GM21723 (cell line): ENCODE data around the gene POLRMT.

Source experiments
- ATAC-seq: cut with Tn5 transposase; IDR thresholded peaks from one replicate; pipeline ENCODE4 v1.9.1; 2021; ENCODE audit warnings: mild to moderate bottlenecking, moderate library complexity; ENCODE audit not compliant: unreplicated experiment

The POLRMT gene

DNA sequence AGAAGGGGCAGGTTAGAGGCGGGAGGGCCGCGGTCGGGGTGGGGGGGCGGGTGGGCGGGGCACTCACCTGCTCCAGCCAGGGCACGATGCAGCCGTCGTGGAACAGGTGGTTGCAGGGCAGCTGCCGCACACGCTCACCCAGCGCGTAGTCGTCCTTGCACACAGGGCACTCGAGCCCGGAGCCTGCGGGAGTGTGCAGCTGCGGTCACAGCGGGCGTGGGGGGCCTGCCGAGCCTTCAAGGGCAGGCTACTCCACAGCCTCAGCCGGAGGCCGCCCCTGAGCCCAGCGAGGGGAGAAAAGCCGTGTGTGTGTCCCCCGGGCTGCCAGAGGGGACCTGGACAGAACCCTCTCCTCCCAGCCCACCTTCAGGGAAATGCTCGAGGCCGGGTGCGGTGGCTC is 15.0 kb upstream of the POLRMT start:
- no peak for ATAC-seq

DNA sequence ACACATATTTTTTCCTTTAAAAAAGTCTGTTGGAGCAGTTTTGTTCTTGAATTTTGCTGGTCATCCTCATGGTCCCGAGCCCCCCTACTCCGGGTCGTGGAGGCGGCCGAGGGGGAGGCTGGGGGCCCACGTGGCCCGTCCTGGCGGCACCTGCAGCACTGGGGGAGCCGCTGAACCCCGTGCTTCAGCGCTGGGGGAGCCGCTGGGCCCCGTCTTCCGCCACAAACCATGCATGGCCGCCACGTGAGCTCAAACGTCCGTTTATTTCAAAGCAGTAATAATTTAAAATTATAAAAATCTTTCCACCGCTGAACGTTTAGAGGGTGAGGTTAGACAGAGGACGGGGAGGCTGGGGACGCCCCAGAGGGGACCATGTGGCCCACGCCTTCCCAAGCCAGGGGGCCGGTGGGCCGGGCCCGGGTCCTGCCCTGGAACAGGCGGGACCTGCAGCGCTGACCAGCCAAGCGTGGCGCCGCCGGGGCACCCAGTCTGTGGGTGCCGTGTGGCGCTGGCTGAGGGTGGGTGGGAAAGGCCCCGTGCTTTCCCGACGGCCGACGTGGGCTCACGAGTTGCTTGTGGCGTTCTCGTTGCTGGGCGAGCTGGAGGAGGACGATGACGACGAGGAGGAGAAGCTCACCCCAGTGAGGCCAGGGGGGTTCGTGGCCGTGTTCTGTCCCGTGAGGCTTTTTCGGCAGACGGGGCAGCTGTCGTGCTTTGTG is 14.4 kb upstream of the POLRMT start:
- ATAC-seq: no peak

DNA sequence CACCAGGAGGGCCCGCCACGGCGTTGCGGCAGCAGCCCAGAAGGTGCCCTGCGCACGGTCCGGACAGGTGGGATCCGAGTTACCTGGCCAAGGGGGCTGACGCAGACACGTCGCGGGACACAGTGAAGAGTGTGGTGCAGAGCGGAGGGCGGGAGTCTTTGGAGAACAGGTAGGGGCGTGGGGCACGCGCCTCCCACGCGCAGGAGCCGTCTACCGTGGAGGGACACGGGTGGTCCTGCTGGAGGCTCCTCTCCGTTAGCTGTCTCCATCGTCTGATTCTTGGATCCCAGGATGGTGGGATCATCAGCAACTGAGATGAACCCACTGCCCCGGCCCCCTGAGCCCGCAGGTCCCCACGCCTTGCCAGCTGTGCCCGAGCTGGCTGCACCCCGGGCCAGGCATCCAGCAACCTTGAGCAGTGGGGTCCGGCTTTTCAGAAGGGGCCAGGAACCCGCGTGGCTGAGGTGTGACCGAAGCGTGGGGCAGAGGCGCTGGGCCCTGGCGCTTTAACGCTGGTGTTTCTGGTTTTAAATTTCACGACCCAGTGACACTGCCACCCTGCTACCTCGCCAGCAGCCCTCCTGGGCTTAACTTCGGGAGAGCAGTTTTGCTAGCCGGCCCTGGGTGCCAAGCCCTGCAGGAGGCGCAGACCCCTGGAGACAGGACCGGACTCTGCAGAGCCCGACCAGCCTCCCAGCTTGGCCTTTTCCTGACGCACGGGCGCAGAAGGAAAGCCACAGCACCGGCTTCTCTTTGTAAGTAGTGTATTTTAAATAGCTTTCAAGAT is 13.6 kb upstream of the POLRMT start:
- no peak for ATAC-seq

DNA sequence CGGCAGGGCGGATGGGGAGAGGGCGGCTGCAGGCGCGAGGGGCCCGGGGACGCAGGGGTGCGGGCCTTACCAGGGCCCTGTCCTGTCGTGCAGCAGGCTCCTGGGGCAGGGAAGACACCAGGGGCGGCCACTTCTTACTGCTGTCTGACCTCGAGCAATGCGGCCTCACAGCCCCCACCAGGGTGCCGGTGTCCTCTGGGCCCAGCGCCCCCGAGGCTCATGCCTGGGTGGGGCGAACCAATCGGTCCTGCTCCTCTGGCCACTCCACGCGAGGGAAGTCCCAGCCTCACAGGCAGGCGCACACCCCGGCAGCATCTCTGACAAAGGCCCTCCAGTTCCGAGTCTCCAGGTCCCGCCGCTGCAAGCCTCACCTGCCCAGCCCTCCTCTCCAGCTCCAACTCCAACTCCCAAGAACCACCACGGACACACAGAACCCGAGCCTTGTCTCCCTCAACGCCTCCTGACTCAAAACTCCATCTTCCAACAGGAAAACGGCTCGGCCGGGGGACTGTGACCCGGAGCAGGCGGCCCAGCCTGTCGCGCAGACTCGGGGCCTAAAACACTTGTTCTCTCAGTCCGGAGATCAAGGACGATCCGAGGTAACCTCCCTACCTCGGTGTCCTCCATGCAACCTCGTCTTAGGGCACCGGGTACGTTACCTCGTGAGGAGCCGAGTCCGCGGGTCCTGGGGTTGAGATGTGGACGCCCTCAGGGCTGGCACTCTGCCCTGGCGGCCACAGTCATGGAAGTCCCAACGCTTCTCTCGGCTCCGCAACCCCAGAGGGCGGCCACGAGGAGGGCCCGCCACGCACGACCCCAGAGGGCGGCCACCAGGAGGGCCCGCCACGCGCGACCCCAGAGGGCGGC is 12.8 kb upstream of the POLRMT start:
- no peak for ATAC-seq

DNA sequence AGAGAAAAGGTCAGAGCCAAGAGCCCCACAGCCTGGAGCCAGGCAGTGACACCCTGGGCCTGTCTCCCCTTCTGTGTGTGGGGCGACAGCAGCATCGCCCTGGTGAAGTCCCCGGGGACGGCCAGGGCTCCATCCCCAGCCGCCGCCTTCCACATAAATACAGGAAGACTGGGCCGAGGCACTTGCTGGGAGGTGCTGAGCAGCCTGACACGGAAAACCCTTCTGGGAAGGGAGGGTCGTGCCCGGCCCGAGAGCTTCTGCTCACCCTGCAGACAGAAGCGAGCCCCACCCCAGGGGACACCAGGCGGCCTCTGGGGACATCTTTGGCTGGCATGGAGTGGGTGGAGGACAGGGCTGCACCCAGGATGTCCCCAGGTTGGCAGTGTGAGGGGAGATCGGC is 11.5 kb upstream of the POLRMT start:
- ATAC-seq: no peak

DNA sequence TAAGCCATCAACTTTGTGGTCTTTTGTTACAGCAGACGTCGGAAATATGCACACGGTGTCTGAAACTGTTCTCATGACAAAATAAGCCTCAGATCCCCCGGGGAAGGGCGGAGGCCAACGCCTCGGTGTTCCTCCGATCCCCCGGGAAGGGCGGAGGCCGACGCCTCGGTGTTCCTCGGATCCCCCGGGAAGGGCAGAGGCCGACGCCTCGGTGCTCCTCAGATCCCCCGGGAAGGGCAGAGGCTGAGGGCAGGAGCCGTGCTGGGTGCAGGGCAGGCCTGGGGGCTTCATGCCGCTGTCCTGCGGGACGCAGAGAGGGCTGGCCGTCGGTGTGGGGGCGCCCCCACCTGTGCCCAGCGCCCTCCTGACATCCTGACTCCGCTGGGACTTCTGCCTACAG is 11.0 kb upstream of the POLRMT start:
- ATAC-seq: no peak

DNA sequence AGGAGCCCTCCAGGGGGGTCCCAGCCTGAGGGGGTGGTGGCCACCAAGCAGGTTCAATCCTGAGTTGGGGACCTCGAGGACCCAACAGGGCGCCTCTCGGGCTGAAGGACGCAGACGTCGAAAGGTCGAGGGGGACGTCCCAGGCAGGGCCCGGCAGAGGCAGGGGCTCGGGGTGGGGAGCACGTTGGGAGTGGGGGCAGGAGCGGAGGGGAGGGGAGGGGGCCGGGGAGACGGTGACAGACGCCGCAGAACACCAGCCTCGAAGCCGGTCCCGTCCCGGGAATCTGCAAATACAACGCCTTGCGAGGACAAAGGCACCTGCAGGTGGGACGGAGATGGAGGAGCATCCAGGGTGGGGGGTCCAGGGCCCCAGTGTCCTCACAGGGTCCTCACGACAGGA is 10.4 kb upstream of the POLRMT start:
- no peak for ATAC-seq

DNA sequence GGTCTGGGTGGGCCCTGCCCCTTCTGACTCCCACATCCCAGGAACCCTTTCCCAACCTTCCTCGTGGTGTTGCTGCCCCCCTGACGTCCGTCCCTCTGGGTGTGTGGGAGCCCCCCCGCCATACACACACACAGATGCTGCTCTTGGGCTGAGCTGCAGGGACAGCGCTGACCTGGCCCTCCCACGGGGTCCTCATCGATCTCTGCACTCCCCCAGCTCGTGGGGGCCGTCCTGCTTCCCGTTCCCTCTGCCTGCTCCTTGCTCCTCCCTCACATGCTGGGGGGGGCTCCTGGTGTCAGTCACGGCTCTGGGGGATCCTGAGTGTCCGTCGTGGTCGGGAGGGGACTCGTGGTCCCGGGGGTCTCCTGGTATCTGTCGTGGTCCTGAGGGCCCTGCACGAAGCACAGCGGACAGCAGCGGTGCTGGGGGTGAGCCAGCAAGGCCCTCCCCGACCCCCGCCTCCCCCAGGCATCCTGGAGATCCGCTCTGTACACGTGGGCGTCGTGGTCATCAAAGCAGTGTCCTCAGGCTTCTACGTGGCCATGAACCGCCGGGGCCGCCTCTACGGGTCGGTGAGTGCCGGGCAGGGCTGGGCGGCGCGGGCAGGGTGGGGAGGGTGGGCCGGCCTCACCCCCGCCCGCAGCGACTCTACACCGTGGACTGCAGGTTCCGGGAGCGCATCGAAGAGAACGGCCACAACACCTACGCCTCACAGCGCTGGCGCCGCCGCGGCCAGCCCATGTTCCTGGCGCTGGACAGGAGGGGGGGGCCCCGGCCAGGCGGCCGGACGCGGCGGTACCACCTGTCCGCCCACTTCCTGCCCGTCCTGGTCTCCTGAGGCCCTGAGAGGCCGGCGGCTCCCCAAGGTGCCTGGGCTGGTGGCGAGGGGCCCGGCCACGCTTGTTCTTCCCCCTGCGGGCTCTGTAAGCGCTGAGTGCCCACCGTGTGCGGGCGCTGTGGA is 9.7 kb upstream of the POLRMT start:
- ATAC-seq: no peak

DNA sequence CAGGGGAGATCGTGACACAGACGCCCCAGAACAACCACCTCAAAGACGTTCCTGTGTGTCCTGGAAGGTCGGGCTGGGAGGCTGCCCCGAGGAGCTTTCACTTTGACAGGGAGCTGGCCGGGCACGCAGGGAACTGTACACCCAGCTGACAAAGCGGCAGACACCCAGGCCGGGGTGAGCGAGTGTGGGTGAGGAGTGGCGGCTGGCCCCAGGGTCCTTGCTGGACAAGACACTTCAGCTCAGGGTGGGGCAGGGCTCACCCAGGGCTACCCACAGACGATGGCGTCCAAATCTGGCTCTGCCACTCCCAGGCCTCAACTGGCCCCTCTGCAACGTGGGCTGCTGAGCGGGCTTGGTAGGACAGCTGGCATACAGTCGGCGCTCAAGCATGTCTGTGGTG is 8.4 kb upstream of the POLRMT start:
- no peak for ATAC-seq

DNA sequence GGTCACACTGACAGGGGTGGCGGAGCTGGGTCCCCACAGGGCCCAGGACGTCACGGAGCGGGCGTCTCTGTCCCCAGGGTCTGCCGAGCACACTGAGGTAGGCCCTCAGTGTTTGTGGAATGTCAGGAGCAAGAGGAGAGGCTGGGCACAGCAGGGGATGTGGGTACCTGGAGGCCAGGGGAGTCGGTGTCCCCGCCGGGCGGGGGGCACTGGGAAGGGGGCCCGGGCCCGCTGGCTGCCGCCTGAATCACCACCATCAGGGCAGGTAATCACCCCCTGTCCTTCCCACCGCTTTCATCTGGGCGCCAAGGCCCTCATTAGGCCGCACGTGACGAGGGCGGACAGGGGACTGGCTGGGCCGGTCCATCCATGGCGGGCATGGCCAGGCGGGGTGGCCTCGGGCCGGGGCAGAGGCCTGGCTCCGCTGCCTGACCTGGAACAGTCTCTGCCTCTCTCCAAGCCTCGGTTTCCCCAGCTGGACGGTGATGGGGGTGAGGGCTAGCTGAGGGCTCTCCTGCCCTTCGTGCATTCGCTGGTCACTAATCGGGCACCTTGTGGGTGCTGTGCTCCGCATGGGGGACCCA is 7.4 kb upstream of the POLRMT start:
- no peak for ATAC-seq

DNA sequence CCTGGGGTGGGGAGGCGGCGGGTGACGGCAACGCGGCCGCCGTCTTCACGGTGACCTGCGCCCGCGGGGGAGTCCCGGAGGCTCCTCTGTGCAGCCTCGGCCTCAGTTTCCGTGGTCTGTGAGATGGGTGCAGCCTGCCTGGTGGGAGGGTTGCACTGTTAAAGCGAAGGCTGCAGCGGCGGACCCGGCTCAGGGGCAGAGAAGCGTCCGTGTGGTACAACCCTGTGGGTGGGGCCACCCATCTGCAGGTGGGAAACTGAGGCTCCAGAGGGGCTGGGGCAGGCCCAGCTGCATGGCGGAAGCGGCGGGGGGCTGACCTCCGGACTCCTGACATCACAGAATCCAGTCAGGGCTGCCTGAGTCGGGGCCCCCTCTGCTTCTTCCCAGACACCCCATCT is 6.8 kb upstream of the POLRMT start:
- ATAC-seq: no peak

DNA sequence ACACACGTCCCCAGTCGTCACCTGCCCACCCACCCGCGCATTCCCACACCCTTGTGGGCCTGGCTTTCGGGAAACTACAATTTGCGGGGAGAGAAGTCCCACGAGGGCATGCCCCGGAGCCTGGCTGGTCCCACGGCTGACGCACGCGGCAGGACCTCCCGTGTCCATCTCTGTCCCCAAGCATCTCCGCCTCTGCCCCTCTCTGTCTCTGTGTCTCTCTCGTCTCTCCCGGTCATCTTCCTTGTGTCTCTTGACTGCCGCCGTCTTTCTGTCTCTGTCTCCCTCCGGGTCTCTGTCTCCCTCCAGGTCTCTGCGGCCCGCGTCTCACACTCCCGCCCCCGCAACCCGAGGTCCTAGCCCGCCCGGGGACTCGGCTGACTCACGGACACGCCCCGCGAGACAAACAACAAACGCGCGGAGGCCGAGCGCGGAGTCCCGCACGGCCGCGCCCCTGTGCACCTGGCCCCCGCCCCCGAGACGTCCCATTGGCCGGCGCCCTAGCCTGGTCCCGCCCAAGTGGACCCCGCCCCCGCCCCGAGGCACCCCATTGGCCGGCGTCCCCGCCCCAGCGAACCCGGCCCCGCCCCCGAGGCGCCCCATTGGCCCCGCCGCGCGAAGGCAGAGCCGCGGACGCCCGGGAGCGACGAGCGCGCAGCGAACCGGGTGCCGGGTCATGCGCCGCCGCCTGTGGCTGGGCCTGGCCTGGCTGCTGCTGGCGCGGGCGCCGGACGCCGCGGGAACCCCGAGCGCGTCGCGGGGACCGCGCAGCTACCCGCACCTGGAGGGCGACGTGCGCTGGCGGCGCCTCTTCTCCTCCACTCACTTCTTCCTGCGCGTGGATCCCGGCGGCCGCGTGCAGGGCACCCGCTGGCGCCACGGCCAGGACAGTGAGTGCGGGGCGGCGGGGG is 6.2 kb upstream of the POLRMT start, which contains the start of gene FGF22:
FGF22 (plus strand) TSS at position 627 of the 908 bp plus-strand sequence; CDS start at position 674, 47 bp downstream.
- ATAC-seq: peak; percentile 46

DNA sequence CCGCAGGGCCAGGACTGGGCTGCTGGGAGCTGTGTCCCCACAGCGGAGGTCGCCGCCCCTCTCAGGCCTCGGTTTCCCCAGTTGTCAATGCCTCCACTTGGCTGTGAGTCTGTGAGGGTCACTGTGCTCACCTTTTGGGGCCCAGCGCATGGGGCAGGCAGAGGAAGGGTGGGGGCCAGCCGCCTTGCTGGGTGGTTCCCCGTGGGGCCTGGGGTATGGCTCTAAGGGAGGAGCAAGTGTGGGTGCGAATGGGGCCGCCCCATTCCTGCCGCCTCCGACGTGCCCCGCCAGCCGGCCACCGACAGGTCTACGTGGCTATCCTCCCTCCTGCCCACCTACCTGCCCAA is 5.5 kb upstream of the POLRMT start:
- no peak for ATAC-seq

DNA sequence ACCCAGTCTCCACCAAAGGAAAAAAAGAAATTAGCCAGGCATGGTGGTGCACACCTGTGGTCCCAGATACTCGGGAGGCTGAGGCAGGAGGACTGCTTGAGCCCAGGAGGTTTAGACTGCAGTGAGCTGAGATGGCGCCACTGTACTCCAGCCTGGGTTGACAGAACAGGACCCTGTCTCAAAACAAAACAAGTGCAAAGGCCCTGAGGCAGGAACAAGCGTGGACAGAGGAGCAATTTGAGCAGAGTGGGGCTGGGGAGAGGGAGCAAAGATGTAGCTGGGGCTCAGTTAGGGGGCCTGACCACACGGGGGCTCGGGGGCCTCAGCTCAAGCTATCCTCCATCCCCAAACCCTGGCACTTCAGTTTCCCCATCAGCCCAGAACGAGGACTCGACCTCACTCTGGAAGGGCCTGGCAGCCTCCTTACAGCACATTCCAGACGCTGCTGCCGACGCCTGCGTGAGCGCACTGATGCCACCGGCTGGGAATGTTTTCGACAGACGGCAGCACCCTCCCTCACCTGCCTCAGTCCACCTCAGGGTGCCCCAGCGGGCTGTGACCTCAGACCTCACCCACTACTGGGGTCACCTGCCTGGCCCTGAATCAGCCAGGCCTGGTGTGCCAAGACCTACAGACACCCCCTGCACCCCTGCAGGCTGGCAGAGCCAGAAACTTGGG is 1.8 kb upstream of the POLRMT start:
- no peak for ATAC-seq

DNA sequence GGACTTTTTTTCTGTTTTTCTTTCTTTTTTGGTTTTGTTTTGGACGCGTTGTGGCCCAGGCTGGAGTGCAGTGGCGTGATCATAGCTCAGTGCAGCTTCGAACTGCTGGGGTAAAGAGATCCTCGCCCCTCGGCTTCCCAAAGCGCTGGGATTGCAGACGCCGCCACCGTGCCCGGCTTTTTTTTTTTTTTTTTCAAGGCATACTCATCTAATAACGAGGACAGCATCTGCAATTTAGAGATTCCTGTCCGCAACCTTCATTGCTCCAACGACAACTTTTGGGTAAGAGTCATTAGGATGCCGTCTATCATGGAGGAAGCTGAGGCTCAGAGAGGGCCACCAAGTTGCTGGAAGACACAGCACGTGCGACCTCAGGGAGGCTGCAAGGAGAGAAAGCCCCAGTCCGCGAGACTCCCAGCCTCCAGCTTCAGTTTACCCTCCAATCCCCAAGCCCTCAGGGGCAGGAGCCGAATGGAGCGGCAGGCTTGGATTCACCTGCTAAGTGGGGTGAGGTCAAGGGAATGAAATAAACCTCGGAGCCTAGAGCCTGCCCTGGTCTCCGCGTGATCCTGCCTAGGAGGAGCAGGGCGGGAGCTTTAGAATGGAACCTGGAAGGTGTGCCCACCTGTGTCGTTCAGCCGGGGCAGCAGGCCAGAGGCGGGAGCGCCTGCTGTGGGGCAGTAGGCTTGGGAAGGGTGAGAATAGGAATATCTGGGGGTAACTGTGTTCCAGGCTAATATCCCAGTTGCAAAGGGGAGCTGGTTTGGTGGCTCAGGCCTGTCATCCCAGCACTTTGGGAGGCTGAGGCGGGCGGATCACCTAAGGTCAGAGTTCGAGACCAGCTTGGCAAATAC is 676 bp upstream of the POLRMT start:
- peak; percentile 1 for ATAC-seq

DNA sequence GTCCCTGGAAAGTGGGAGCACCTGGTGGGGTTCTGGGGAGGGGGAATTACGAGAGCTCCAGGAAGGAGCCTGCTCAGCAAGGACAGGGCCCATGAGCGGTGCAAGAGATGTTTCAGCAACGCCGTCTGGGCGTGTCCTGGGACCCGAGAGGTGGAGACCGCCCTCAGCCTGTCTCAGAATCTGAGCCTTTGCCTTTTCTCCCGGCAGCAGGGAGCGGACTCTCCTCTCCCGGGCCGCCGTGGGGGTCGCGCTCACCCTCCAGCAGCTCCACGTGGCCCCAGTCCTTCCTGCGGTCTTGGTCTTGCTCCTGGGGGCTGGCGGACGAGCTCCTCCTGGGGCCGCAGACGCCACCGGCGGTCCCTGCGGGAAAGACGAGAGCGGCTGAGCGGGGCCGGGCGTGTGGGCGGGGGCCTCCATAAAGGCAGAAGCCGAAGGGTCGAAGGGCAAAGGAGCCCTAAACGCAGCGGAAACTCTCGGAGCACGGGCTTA is 714 bp downstream of the POLRMT start:
- no peak for ATAC-seq

DNA sequence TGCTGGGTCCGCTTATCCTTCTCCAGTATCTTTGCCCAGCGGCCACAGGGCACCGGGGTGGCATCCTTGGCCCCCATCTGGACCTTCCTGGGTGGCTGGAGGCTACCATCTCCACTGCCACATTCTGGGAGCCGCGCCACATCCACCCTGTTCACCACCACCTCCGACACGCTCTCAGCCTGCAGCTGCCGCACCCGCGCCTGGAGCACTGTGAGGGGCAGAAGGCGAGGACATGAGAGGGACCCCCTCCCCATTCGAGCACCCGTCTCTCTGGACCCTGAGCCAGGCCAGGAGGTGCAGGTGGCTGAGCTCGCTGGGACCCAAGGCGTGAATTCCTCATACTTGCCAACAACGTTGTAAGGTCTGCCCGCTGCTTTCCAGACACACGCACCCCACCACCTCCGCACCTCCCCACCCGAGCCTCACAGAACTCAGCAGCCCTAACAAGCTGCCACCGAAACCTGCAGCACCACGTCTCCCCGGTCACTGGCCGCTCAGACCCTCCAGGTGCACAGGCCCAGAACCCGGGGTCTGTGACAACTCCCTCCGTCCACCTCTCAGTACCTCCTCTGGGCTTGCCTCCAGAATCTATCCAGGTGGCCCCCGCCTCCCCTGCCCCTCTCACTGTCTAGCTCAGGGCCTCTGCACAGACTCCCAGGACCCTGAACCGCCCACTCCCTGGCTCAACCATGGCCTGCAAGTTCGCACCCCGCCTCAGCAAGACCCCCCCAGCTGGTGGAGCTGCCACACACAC is 3.2 kb downstream of the POLRMT start:
- no peak for ATAC-seq
